ENCODE data around the gene PSMC1.
"Not testable (repeated sequence)": the region's sequence is repeated elsewhere in the genome, so short reads cannot be mapped to it uniquely, and the experiment has no call there.

Gene PSMC1

GRCh38 chr14:90256354-90257131 lies at the start of gene PSMC1:
Gene PSMC1, plus strand, starts transcription at chr14:90256553. Its CDS starts 45 bp downstream, at chr14:90256598.
- peak; percentile 93 for TF ChIP-seq ZFX (IDR thresholded peaks at IDR 0.05)
- no peak for TF ChIP-seq CTCF (conservative IDR thresholded peaks at IDR 0.05)
- peak within 1 kb of the TSS; percentile 99 for H3K27ac ChIP-seq

DNA sequence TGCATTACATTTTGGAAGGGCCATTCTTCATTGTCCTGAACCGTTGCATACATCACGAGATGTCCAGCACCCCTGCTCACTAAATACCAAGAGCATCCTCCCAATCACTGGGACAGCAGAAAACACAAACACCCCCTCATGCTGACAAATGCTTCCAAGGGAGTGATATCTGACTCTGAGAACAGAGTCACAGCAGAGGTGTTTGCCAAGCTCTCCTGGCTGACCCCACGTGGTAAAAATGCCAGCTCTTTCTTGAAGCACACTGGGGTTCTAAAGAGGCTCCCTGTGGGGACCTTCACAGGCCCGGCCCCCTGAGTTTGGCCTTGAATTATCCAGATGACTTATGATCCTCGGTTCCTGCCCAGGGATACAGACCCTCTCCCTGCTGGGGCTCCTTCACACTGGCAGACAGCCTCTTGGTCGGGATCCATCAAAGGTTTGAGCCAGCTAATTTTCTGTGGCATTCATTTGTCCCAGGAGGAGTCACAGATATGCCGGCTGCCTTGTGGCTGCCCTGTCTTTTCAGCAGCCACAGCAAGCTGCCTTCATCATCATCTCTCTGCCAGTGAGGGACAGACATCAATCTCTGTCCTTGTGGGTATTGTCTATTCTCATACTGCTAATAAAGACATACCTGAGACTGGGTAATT lies 43.1 kb upstream of the PSMC1 start:
- no peak for TF ChIP-seq ZFX (IDR thresholded peaks at IDR 0.05)
- TF ChIP-seq CTCF (conservative IDR thresholded peaks at IDR 0.05): no peak
- no peak overlapping the region for H3K27ac ChIP-seq

GRCh38 chr14:90228478-90228877 lies 27.9 kb upstream of the PSMC1 start:
- TF ChIP-seq ZFX (IDR thresholded peaks at IDR 0.05): no peak
- no peak for TF ChIP-seq CTCF (conservative IDR thresholded peaks at IDR 0.05)
- H3K27ac ChIP-seq: no peak overlapping the region

- H3K27ac ChIP-seq: not testable (repeated sequence)
Measured at GRCh38 chr14:90229942-90230341, 26.4 kb upstream of the PSMC1 start.

DNA sequence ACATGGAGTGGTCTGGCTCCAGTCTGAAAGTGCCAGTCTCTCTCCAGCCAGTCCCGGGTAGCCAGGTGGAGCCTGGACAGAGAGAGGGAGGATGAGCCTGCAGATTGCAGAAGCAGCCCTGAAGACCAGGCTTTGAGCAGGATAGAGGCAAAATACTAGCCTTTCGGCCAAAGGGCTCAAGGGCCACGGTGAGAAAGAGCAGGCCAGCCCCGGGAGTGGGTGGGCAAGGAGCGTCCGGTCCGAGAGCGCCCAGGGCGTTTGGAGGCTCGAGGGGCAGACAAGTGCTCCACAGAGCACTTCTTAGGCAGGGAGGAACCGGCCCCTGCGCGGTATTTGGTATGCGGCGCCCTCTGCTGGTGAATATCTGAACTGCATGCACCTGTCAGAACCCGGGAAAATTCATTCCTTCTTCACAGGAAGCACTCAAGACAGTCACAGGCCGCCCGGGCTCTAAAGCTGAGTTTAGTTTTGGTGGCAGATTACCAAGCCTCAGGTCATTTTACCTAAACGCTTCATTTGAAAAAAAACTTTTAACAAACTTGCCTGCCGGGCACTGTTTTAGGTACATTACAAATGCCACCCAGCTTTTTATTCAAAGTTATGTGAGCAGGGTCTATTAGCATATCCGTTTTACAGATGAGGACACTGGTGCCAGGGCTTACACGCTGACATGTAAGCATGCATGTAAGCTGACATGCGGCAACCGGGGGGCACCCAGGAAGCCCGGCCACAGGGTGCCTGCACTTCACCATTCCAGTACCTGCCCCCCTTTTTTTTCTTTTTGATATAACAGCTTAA lies 21.0 kb upstream of the PSMC1 start:
- no peak for TF ChIP-seq ZFX (IDR thresholded peaks at IDR 0.05)
- TF ChIP-seq CTCF (conservative IDR thresholded peaks at IDR 0.05): peak; percentile 97
- peak overlapping the region; percentile 9; the same call in 1 of the 2 replicates for H3K27ac ChIP-seq

- H3K27ac ChIP-seq: no peak overlapping the region
- no peak for TF ChIP-seq ZFX (IDR thresholded peaks at IDR 0.05)
- TF ChIP-seq CTCF (conservative IDR thresholded peaks at IDR 0.05): no peak
Measured at GRCh38 chr14:90239139-90239538, 17.2 kb upstream of the PSMC1 start.

- H3K27ac ChIP-seq: no peak overlapping the region
- TF ChIP-seq ZFX (IDR thresholded peaks at IDR 0.05): no peak
- no peak for TF ChIP-seq CTCF (conservative IDR thresholded peaks at IDR 0.05)
Measured at GRCh38 chr14:90242444-90242843, 13.9 kb upstream of the PSMC1 start.
